NCI-H1694 treated with DMSO at 0.1 percent for 48 hours (cell line): Measurements from ENCODE around the gene THSD7A.

ENCODE experiments used
- DNase-seq: peaks from one replicate; lab custom pipeline; 2025; lab: John Stamatoyannopoulos, UW

Gene THSD7A

GRCh38 chr7:11630355-11630754, 201.6 kb downstream of the THSD7A start:
- no peak for DNase-seq

- DNase-seq = no peak
Measured at GRCh38 chr7:11625669-11626068, 206.3 kb downstream of the THSD7A start.

- DNase-seq = no peak
Measured at GRCh38 chr7:11623093-11623678, 208.8 kb downstream of the THSD7A start.

GRCh38 chr7:11620406-11621253, 211.4 kb downstream of the THSD7A start:
- no peak for DNase-seq

GRCh38 chr7:11616466-11616865, 215.5 kb downstream of the THSD7A start:
- no peak for DNase-seq

- no peak for DNase-seq
Measured at GRCh38 chr7:11615174-11615573, 216.8 kb downstream of the THSD7A start.

- DNase-seq = peak; percentile 56
Measured at GRCh38 chr7:11613292-11613930, 218.6 kb downstream of the THSD7A start.

- no peak for DNase-seq
Measured at GRCh38 chr7:11612737-11613136, 219.3 kb downstream of the THSD7A start.

- DNase-seq = no peak
Measured at GRCh38 chr7:11609096-11609670, 222.8 kb downstream of the THSD7A start.

- DNase-seq = peak; percentile 18
Measured at GRCh38 chr7:11607686-11608085, 224.3 kb downstream of the THSD7A start.

GRCh38 chr7:11605749-11606148, 226.2 kb downstream of the THSD7A start:
- no peak for DNase-seq

- no peak for DNase-seq
Measured at GRCh38 chr7:11604505-11604904, 227.5 kb downstream of the THSD7A start.

GRCh38 chr7:11601761-11602160, 230.2 kb downstream of the THSD7A start:
- no peak for DNase-seq

- no peak for DNase-seq
Measured at GRCh38 chr7:11593322-11593721, 238.7 kb downstream of the THSD7A start.

- DNase-seq = no peak
Measured at GRCh38 chr7:11592699-11593098, 239.3 kb downstream of the THSD7A start.

GRCh38 chr7:11591943-11592342, 240.1 kb downstream of the THSD7A start:
- DNase-seq = no peak

- no peak for DNase-seq
Measured at GRCh38 chr7:11591055-11591633, 240.9 kb downstream of the THSD7A start.

GRCh38 chr7:11589251-11589650, 242.7 kb downstream of the THSD7A start:
- no peak for DNase-seq

GRCh38 chr7:11587814-11588213, 244.2 kb downstream of the THSD7A start:
- DNase-seq = no peak

- DNase-seq = no peak
Measured at GRCh38 chr7:11587048-11587447, 244.9 kb downstream of the THSD7A start.

GRCh38 chr7:11584406-11585031, 247.5 kb downstream of the THSD7A start:
- no peak for DNase-seq

GRCh38 chr7:11579141-11579540, 252.9 kb downstream of the THSD7A start:
- no peak for DNase-seq
